IPS-20b (cell line): Measurements from ENCODE around the gene TJP2.

Source experiments
- H3K27ac ChIP-seq: one replicate; pipeline ENCODE4 v1.5.1; 2013; ENCODE audit warnings: low read length
- H3K27me3 ChIP-seq: 2 replicates; pipeline ENCODE4 v1.6.1; 2013; ENCODE audit warnings: mild to moderate bottlenecking, low read length, inconsistent platforms; ENCODE audit not compliant: insufficient read depth
- H3K36me3 ChIP-seq: 2 replicates; pipeline ENCODE4 v1.6.1; 2013; ENCODE audit warnings: low read depth, mild to moderate bottlenecking, inconsistent platforms, low read length, moderate library complexity; ENCODE audit not compliant: insufficient read depth
- H3K4me1 ChIP-seq: 2 replicates; pipeline ENCODE4 v1.6.1; 2013; ENCODE audit warnings: mild to moderate bottlenecking, control low read depth, inconsistent platforms, low read length, moderate library complexity; ENCODE audit not compliant: insufficient read depth
- H3K4me3 ChIP-seq: 2 replicates; pipeline ENCODE4 v1.5.1; 2013; ENCODE audit warnings: mild to moderate bottlenecking, low read length, inconsistent platforms
- H3K9ac ChIP-seq: 2 replicates; pipeline ENCODE4 v1.6.1; 2013; ENCODE audit warnings: low read depth, mild to moderate bottlenecking, inconsistent platforms, low read length, moderate library complexity
- H3K9me3 ChIP-seq: 2 replicates; pipeline ENCODE4 v1.6.1; 2013; ENCODE audit warnings: mild to moderate bottlenecking, low read depth, low read length, inconsistent platforms; ENCODE audit not compliant: insufficient read depth

Gene TJP2

DNA sequence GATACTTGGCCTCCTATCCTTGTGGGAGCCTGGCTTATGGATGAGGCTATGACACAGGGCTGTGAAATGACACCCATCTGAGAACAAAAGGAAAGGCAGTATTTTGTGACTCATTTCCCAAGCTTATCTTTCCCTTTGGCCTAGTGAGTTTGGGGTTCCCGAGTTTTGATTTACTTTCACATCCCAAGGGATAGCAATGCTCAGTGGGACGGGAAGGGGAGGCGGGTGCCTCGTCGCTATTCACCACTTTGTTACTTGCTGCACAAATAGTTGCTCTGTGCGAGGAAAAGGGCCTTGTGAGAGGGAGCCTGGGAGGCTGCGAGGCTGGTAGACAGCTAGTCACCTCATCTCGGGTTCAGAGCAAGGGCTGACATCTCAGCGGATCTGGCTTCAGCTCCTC lies 91.8 kb downstream of the TJP2 start:
- no peaks in the 10 kb centered on the region for H3K9me3 ChIP-seq
- no peak overlapping the region for H3K9ac ChIP-seq
- H3K27ac ChIP-seq = no peak overlapping the region
- no peaks in the 10 kb centered on the region for H3K27me3 ChIP-seq
- H3K36me3 ChIP-seq = no peaks in the 10 kb centered on the region
- no peaks in the 10 kb centered on the region for H3K4me1 ChIP-seq
- no peak overlapping the region for H3K4me3 ChIP-seq

DNA sequence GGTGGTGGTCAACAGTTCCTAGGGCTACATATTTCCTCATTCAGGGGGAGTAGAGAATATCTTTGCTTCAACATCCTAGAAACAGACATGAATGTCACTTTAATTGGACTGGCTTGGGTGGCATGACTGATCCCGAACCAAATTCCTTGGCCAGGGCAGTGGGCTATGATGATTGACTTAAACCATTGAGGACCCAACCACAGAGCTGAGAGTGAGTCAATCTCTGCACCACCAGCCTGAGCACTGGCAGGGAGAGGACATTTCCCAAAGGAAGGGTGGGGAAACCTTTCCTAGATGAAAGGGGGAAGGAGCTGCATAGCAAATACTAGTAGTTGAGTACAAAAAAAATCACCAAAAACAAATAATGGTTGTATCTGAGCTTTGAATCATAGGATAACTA lies 98.1 kb downstream of the TJP2 start:
- no peak overlapping the region for H3K4me3 ChIP-seq
- H3K36me3 ChIP-seq = no peaks in the 10 kb centered on the region
- no peak overlapping the region for H3K9ac ChIP-seq
- H3K27me3 ChIP-seq = no peaks in the 10 kb centered on the region
- H3K9me3 ChIP-seq = no peaks in the 10 kb centered on the region
- H3K4me1 ChIP-seq = no peaks in the 10 kb centered on the region
- H3K27ac ChIP-seq = no peak overlapping the region

DNA sequence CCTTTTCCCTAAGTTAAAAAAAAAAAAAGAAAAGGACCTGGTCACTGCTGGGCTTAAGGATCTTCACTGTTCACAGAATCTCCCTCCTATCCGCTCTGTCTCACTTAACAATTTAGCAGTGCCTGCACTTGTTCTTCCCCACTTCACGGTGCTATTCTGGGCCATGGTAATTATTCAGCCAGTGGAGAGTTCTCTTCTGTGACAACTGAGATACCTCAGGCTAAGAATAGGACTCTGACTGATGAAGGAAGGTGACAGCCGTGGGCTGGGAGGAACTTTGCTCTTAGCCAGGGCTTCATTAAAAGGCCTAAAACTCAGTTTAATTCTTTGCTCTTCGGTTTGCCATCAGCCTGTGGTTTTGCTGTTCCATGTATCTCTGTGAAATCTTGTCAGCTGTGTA lies 99.1 kb downstream of the TJP2 start:
- no peak overlapping the region for H3K27ac ChIP-seq
- H3K9ac ChIP-seq = no peak overlapping the region
- no peaks in the 10 kb centered on the region for H3K4me1 ChIP-seq
- H3K4me3 ChIP-seq = no peak overlapping the region
- H3K36me3 ChIP-seq = no peaks in the 10 kb centered on the region
- no peaks in the 10 kb centered on the region for H3K9me3 ChIP-seq
- H3K27me3 ChIP-seq = no peaks in the 10 kb centered on the region

DNA sequence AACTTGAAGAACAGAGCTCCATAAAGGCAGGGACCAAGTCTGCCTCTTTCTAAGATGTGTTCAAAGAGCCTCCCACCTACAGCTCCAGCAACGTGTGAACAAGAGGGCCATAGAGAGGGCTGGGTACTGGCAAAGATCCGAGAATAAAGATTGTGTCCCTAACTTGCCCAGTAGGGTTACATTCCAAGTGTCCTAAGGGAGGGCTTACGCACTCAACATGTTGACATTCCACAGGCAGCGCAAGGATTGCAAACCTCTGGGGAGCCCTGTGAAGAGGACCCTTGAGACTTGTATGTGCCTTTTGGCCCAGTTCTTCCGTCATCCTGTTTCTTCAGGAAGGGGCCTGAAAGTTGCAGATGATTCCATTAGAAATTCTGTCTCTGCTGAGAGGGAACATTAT lies 102.7 kb downstream of the TJP2 start:
- Histone ChIP-seq H3K9me3 (no peaks in the 10 kb centered on the region), H3K4me3 (no peak overlapping the region), H3K36me3 (no peaks in the 10 kb centered on the region)

DNA sequence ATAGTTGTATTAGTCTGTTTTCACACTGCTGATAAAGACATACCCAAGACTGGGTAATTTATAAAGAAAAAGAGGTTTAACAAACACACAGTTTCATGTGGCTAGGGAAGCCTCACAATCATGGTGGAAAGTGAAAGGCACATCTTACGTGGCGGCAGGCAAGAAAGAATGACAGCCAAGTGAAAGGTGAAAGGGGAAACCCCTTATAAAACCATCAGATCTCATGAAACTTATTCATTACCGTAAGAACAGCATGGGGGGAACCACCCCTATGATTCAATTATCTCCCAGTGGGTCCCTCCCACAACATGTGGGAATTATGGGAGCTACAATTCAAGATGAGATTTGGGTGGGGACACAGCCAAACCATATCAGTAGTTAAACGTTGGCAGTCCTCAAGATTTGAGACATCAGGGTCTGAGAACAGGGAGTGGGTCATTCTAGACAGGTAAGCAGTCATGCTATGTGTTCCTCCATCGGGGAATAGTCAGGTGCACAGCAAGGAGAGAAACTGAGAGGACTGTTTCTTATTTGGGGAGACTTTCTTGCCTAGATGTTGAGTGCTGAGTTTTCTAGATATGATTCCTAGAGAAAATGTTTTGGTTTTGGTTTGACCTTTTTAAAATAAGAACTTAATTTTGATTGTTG lies 105.1 kb downstream of the TJP2 start:
- Histone ChIP-seq H3K27me3 (no peaks in the 10 kb centered on the region), H3K36me3 (no peaks in the 10 kb centered on the region), H3K9me3 (no peaks in the 10 kb centered on the region), H3K4me3 (no peak overlapping the region), H3K4me1 (peaks cover 7% of the 10 kb centered on the region; the same call in 1 of the 2 replicates), H3K27ac (no peak overlapping the region), H3K9ac (no peak overlapping the region)

More for the DNA sequence above, 102.7 kb downstream of the TJP2 start:
- H3K27ac ChIP-seq = no peak overlapping the region
- H3K4me1 ChIP-seq = peaks cover 3% of the 10 kb centered on the region; the same call in 1 of the 2 replicates
- H3K9ac ChIP-seq = no peak overlapping the region
- H3K27me3 ChIP-seq = no peaks in the 10 kb centered on the region

DNA sequence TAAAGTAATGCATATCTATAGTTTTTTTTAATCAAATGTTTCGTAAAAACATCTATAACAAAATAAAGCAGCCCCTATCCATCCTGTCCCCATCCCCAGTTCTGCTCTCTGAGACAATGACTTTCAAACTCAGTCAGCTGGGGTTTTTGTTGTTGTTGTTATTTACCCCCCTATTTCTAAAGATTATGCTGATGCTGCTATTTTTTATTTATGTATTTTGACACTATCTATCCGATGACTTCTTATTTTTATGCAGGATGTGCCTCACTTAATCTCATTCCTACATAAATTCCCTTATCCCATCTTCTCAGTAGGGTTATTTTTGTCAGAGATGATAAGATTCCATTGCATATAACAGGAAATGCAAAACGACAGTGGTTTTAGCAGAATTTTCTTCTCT lies 105.7 kb downstream of the TJP2 start:
- Histone ChIP-seq H3K27me3 (no peaks in the 10 kb centered on the region), H3K36me3 (no peaks in the 10 kb centered on the region), H3K9ac (no peak overlapping the region), H3K9me3 (no peaks in the 10 kb centered on the region), H3K27ac (no peak overlapping the region), H3K4me3 (no peak overlapping the region), H3K4me1 (peaks cover 7% of the 10 kb centered on the region; the same call in 1 of the 2 replicates)

DNA sequence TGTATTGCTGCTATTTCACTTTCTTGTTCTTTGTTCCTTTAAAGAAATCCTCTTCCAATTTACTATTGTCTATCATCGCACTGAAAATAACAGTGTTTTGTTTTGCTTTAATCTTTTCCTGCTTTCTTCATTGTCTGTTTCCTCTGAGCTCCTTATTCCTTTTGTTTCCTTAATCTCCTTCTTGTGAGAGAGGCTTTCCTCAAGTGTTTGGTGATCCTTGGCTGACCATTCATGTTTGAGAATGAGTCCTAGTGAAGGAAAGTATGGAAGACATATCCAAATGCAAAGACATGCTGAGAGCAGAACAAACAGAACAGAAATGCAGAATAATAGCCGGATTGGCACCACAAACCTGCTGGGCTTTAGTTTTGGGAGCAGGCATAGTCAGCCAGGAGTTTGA lies 108.9 kb downstream of the TJP2 start:
- no peak overlapping the region for H3K27ac ChIP-seq
- H3K9me3 ChIP-seq = peaks cover 4% of the 10 kb centered on the region; the same call in 1 of the 2 replicates
- H3K4me3 ChIP-seq = peak overlapping the region; percentile 23; the same call in 1 of the 2 replicates
- peaks cover 7% of the 10 kb centered on the region; the same call in 1 of the 2 replicates for H3K4me1 ChIP-seq
- no peaks in the 10 kb centered on the region for H3K27me3 ChIP-seq
- H3K9ac ChIP-seq = no peak overlapping the region
- no peaks in the 10 kb centered on the region for H3K36me3 ChIP-seq

DNA sequence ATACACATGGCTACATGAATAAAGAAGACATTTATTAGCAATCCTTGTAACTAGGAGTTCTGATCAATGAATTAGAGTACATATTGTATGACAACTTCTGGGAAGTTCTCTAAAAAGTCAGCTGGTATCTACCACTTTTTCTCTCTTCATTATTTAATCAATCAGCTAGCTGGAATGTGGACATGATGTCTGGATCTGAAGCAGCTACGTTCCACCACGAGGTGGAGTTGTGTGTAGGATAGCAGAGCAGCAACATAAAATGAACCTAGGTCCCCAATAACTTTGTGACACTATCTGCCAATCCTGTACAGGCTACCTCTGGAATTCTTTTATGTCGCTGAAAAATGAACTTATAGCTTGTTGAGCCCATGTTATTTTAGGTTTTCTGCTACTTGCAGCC lies 118.0 kb downstream of the TJP2 start:
- Histone ChIP-seq H3K4me1 (no peaks in the 10 kb centered on the region), H3K36me3 (no peaks in the 10 kb centered on the region), H3K27ac (no peak overlapping the region), H3K27me3 (no peaks in the 10 kb centered on the region), H3K4me3 (no peak overlapping the region), H3K9ac (no peak overlapping the region), H3K9me3 (no peaks in the 10 kb centered on the region)

DNA sequence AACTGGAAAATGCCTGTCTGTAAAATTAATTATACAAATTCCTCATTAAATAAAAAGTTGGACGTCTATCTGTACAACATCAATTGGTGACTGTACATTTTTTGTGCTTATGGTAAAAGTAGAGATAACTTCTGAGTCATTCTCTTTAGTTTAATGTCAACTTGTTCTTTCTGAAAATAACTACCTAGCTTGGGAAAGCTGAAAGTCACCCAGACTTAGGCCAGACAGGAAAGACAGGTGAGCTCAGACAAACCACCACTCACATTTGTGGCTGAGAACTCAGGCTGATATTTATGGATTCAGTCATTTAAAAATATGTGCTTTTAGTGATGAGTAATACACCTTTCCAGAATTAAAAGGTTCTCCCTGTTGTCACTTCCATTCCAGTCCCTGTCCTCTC lies 119.1 kb downstream of the TJP2 start:
- H3K4me3 ChIP-seq = no peak overlapping the region

DNA sequence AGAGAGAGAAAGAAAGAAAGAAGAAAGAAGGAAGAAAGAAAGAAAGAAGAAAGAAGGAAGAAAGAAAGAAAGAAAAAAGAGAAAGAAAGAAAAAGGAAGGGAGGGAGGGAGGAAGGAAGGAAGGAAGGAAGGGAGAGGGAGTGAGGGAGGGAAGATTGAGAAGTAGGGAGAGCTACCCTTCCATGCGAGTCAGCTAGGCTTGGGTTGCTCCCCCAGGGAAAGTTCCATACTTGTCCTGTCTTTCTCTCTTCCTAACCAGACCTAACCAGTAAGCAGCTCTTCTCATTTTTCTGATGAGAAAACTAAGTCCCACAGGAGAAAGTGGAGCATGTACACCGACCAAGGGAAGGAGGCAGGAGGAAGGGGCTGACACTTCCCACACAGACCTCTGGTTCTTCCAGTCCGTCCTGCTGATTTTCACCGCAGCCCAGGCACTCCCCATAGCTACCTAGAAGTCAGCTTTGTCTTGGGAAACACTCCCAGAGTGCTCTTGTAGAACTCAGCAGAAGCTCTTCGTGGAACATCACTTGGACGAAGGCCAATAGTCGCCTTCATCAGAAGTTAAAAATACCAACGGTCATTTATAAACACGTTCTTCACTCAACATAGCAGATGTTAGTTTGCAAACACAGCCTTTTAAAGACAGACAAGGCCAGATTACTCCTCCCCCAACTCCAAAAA lies 121.9 kb downstream of the TJP2 start:
- H3K36me3 ChIP-seq = no peaks in the 10 kb centered on the region
- no peaks in the 10 kb centered on the region for H3K9me3 ChIP-seq
- no peak overlapping the region for H3K27ac ChIP-seq
- H3K4me3 ChIP-seq = no peak overlapping the region
- H3K4me1 ChIP-seq = no peaks in the 10 kb centered on the region
- H3K9ac ChIP-seq = no peak overlapping the region
- H3K27me3 ChIP-seq = no peaks in the 10 kb centered on the region

More for the DNA sequence above, 119.1 kb downstream of the TJP2 start:
- no peak overlapping the region for H3K9ac ChIP-seq
- H3K9me3 ChIP-seq = no peaks in the 10 kb centered on the region
- no peaks in the 10 kb centered on the region for H3K27me3 ChIP-seq
- no peaks in the 10 kb centered on the region for H3K4me1 ChIP-seq
- H3K27ac ChIP-seq = no peak overlapping the region
- no peaks in the 10 kb centered on the region for H3K36me3 ChIP-seq

DNA sequence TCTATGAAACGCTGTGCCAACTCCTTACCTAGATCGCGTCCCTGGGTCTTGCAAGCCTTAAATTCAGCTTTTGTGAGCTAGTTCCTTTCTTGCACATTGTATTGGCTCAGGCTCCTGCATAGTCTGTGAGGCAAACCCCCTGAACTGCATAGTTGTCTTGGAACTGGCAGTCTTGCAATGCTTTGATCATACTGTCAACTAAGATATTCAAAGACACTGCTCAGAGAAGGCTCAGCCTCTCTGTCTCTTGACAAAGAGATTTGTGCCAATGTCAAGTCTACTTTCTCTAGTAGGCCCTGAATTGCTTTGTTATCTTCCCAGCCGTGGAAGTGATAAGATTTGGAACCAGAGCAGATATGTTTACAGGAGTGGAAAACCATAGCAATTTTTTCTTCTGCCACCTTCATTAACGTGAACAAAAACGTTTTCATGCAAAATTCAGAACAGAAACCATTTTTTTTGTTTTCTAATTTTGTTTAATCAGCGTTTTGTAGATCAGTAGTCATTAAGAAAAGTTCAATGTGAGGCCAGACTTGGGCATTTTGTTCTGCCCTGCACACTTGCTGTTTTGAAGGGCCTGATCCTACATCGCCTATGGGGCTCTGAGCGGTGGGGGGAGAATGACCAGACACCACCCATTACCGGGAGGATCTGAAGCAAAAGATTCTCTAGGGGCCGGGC lies 123.4 kb downstream of the TJP2 start:
- H3K9ac ChIP-seq = no peak overlapping the region
- H3K27ac ChIP-seq = no peak overlapping the region
- H3K27me3 ChIP-seq = no peaks in the 10 kb centered on the region
- no peak overlapping the region for H3K4me3 ChIP-seq
- no peaks in the 10 kb centered on the region for H3K4me1 ChIP-seq
- no peaks in the 10 kb centered on the region for H3K9me3 ChIP-seq
- no peaks in the 10 kb centered on the region for H3K36me3 ChIP-seq

DNA sequence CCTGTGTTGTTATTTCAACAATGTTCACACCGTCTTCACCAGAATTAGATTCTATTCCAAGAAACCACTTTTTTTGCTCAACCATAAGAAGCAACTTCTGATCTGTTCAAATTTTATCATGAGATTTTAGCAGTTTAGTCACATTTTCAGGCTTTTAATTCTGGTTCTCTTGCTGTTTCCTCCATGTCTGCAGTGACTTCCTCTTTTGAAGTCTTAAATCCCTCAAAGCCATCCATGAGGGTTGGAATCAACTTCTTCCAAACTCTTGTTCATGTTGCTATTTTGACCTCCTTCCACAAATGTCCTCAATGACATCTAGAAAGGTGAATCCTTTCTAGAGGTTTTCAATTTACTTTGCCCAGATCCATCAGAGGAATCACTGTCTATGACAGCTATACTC lies 125.2 kb downstream of the TJP2 start:
- H3K9me3 ChIP-seq = no peaks in the 10 kb centered on the region
- H3K4me1 ChIP-seq = no peaks in the 10 kb centered on the region
- H3K27ac ChIP-seq = no peak overlapping the region
- no peaks in the 10 kb centered on the region for H3K27me3 ChIP-seq
- no peak overlapping the region for H3K9ac ChIP-seq
- H3K36me3 ChIP-seq = no peaks in the 10 kb centered on the region
- H3K4me3 ChIP-seq = no peak overlapping the region
